Endothelial cell of umbilical vein (primary cell): ENCODE measurements around the gene UGT8. TPM values are rescaled to one million over a fixed set of nuclear protein-coding genes. Genes with fewer than 3 reads are reported as not detected.

Experiments used
- BruUV-seq: library from RNA; stranded (reverse); fragments of 400-500 nt; replicated peaks from 2 replicates; lab custom pipeline; 2021; lab: Mats Ljungman, UMichigan
- CTCF ChIA-PET: fragments of 300-600, 350-600 bp; sonication (Branson Sonifier 250); formaldehyde crosslinking; loops from one replicate; lab custom pipeline; 2021; ENCODE audit warnings: antibody characterized with exemption, inconsistent platforms; lab: Charles Lee
- POLR2A ChIA-PET: fragments of 300-600, 350-600 bp; sonication (Branson Sonifier 250); formaldehyde crosslinking; loops from one replicate; lab custom pipeline; 2021; ENCODE audit warnings: antibody characterized with exemption, inconsistent platforms; lab: Charles Lee
- DNase-seq: peaks from one replicate; pipeline ENCODE4 v3.0.0-alpha.2; 2011; ENCODE audit warnings: low read depth, low spot score
- FAIRE-seq: peaks from 2 replicates; lab custom pipeline; 2011; peaks lifted over from hg19 to GRCh38; lab: Jason Lieb, UNC
- H2AFZ ChIP-seq: 2 replicates; pipeline ENCODE4 v1.6.0; 2012; ENCODE audit warnings: low read depth, low read length, control low read depth, inconsistent platforms
- H3K27ac ChIP-seq: 2 replicates; pipeline ENCODE4 v1.5.1; 2011; ENCODE audit warnings: low read depth, mild to moderate bottlenecking, control low read depth, low read length, moderate library complexity; ENCODE audit not compliant: insufficient read depth
- H3K27me3 ChIP-seq, 2 experiments: 2 replicates each; pipeline versions ENCODE4 v1.6.0 to v1.6.1; 2011; ENCODE audit warnings: low read length in 2 of 2, mixed read lengths in 1 of 2; ENCODE audit not compliant: control insufficient read depth in 2 of 2, insufficient read depth in 2 of 2
- H3K36me3 ChIP-seq, 2 experiments: 2 replicates in 1 of 2; 3 replicates in 1 of 2; pipeline ENCODE4 v1.5.1; 2011; ENCODE audit warnings: low read length in 2 of 2, mild to moderate bottlenecking in 1 of 2, moderate library complexity in 1 of 2; ENCODE audit not compliant: control insufficient read depth in 2 of 2, insufficient read depth in 2 of 2; ENCODE audit errors: extremely low read depth in 1 of 2
- H3K4me1 ChIP-seq: 3 replicates; pipeline ENCODE4 v1.5.1; 2011; ENCODE audit warnings: mild to moderate bottlenecking, low read length; ENCODE audit not compliant: control insufficient read depth, insufficient read depth; ENCODE audit errors: extremely low read depth
- H3K4me2 ChIP-seq: 2 replicates; pipeline ENCODE4 v1.6.1; 2011; ENCODE audit warnings: low read length, control low read depth, mixed read lengths; ENCODE audit not compliant: insufficient read depth
- H3K4me3 ChIP-seq, 3 experiments: fragments of 200-600 bp in 1 of 3; sonication (generic), shearing (Covaris generic) in 1 of 3; replicated peaks in 1 of 3; 2 replicates each; pipeline ENCODE4 v1.5.1; 2011 to 2016; ENCODE audit warnings: control low read depth in 3 of 3, low read length in 3 of 3, mild to moderate bottlenecking in 2 of 3, inconsistent platforms in 1 of 3, low read depth in 1 of 3, moderate library complexity in 1 of 3; ENCODE audit not compliant: insufficient read depth in 1 of 3
- H3K79me2 ChIP-seq: 2 replicates; pipeline ENCODE4 v1.6.0; 2012; ENCODE audit warnings: low read length, inconsistent platforms; ENCODE audit not compliant: control insufficient read depth, insufficient read depth
- H3K9ac ChIP-seq: replicated peaks from 2 replicates; pipeline ENCODE3; 2011; ENCODE audit warnings: low read length, control low read depth; ENCODE audit not compliant: insufficient read depth; ENCODE audit errors: extremely low read depth
- H3K9me1 ChIP-seq: replicated peaks from 3 replicates; pipeline ENCODE4 v1.6.0; 2011; ENCODE audit warnings: mild to moderate bottlenecking, low read length; ENCODE audit not compliant: control insufficient read depth, insufficient read depth; ENCODE audit errors: extremely low read depth
- H3K9me3 ChIP-seq: replicated peaks from 2 replicates; pipeline ENCODE4 v1.5.1; 2012; ENCODE audit warnings: low read length, inconsistent platforms; ENCODE audit not compliant: control insufficient read depth, insufficient read depth
- H4K20me1 ChIP-seq: replicated peaks from 2 replicates; pipeline ENCODE3; 2011; ENCODE audit warnings: mild to moderate bottlenecking, low read length; ENCODE audit not compliant: control insufficient read depth, insufficient read depth; ENCODE audit errors: extremely low read depth
- CTCF ChIP-seq, 2 donors: IDR thresholded peaks; 1 replicate in 1 of 2; 2 replicates in 1 of 2; pipeline ENCODE4 v1.5.1; 2011; ENCODE audit warnings: low read length in 2 of 2, mild to moderate bottlenecking in 2 of 2, moderate library complexity in 2 of 2, control low read depth in 1 of 2, inconsistent platforms in 1 of 2, low read depth in 1 of 2; ENCODE audit not compliant: insufficient read depth in 1 of 2; ENCODE audit errors: extremely low read depth in 1 of 2
- EZH2 ChIP-seq: IDR thresholded peaks from 2 replicates; pipeline ENCODE4 v1.6.1; 2012; ENCODE audit warnings: borderline replicate concordance, low read depth, mild to moderate bottlenecking, moderate library complexity, low read length, inconsistent platforms; ENCODE audit not compliant: severe bottlenecking
- FOS ChIP-seq: IDR thresholded peaks from 2 replicates; pipeline ENCODE4 v1.6.1; 2011; ENCODE audit warnings: mild to moderate bottlenecking, low read length, moderate library complexity, borderline replicate concordance; ENCODE audit not compliant: insufficient read depth
- GATA2 ChIP-seq: IDR thresholded peaks from 2 replicates; pipeline ENCODE4 v1.7.0; 2011; ENCODE audit warnings: low read depth, mild to moderate bottlenecking, moderate library complexity, mixed read lengths, low read length; ENCODE audit not compliant: insufficient read length, insufficient read depth
- JUN ChIP-seq: IDR thresholded peaks from 2 replicates; pipeline ENCODE4 v1.6.1; 2011; ENCODE audit warnings: borderline replicate concordance, low read depth; ENCODE audit not compliant: insufficient read length, insufficient read depth
- MYC ChIP-seq: IDR thresholded peaks from one replicate; pipeline ENCODE4 v1.6.1; 2011; ENCODE audit warnings: mild to moderate bottlenecking, low read depth, low read length
- POLR2A ChIP-seq: IDR thresholded peaks from 2 replicates; pipeline ENCODE4 v1.6.1; 2012; ENCODE audit warnings: low read depth, mild to moderate bottlenecking, control low read depth, low read length
- POLR2AphosphoS5 ChIP-seq: IDR thresholded peaks from 2 replicates; pipeline ENCODE4 v1.6.1; 2012; ENCODE audit warnings: low read depth, mild to moderate bottlenecking, control low read depth, low read length, moderate library complexity; ENCODE audit not compliant: insufficient read depth
- dilution Hi-C: fragments of 300-500 bp; cut with MboI; formaldehyde crosslinking; loops from one replicate; pipeline ENCODE4 v1.15.0; 2019; ENCODE audit warnings: low sequenced_read_pairs; ENCODE audit not compliant: extremely low pct_ligation_motif_present
- intact Hi-C: fragments of 100-400 bp; cut with micrococcal nuclease; formaldehyde crosslinking; loops from one replicate; pipeline ENCODE4 v1.10.0; 2022
- polyA plus RNA-seq, 4 experiments: library from polyadenylated mRNA; depleted of rRNA in 3 of 4; stranded (reverse) in 3 of 4; unstranded in 1 of 4; fragments of >200 nt; gene quantifications; 2 replicates each; pipeline versions ENCODE4 v1.2.1 to v1.2.3, GENCODE V29; 2011 to 2012; ENCODE audit warnings: missing spikeins in 1 of 4
- total RNA-seq: library from RNA; stranded (reverse); gene quantifications from 2 replicates; pipeline ENCODE4 v1.2.3, GENCODE V29; 2021
- TF ChIP-seq, protein P1 (sequence below): IDR thresholded peaks from 2 replicates; pipeline ENCODE4 v1.6.1; 2011; ENCODE audit not compliant: insufficient read depth, insufficient read length

The UGT8 gene
- total and polyA plus RNA-seq, 2 donors (not counting 3 experiments of a cell fraction or from before 2014, with no cell fraction given), result 0.11 TPM; not detected in 1

- Histone ChIP-seq H3K27me3 (no peaks in the 10 kb centered on the region), H3K4me3 (no peak overlapping the region), H3K4me2 (no peak overlapping the region), H4K20me1 (no peaks in the 10 kb centered on the region), H3K9ac (no peak overlapping the region), H3K9me3 (no peaks in the 10 kb centered on the region), H3K9me1 (no peaks in the 10 kb centered on the region), H3K36me3 (no peaks in the 10 kb centered on the region), H3K27ac (no peak overlapping the region), H3K4me1 (no peaks in the 10 kb centered on the region), H2AFZ (no peak overlapping the region), H3K79me2 (no peaks in the 10 kb centered on the region)
- DNase-seq, result no peak
- ChIA-PET POLR2A (no interaction called here), CTCF (no interaction called here)
- TF ChIP-seq GATA2, result no peak
- TF ChIP-seq JUN, result no peak
- TF ChIP-seq CTCF (IDR thresholded peaks at IDR 0.05; ENCODE audit: extremely low read depth in 1 of 2, insufficient read depth in 1 of 2, low read depth in 1 of 2, low read length in 2 of 2), result no peak
- no peak for TF ChIP-seq POLR2AphosphoS5
- no peak for TF ChIP-seq FOS
- TF ChIP-seq, protein P1, sequence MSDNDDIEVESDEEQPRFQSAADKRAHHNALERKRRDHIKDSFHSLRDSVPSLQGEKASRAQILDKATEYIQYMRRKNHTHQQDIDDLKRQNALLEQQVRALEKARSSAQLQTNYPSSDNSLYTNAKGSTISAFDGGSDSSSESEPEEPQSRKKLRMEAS, result no peak
- TF ChIP-seq MYC, result no peak
- no peak for TF ChIP-seq POLR2A
- TF ChIP-seq EZH2, result no peak
- FAIRE-seq, result no peak
- no TSS peak for BruUV-seq
- intact Hi-C loops, result no loop called here
- dilution Hi-C loops, result no loop called here
Measured at GRCh38 chr4:114725066-114725465, 126.5 kb downstream of the UGT8 start.
